HG03159 (cell line): ENCODE data around the gene UQCRQ.

Experiments
- ATAC-seq: cut with Tn5 transposase; IDR thresholded peaks from one replicate; pipeline ENCODE4 v1.9.1; 2021; ENCODE audit warnings: mild to moderate bottlenecking, moderate library complexity; ENCODE audit not compliant: unreplicated experiment

Gene UQCRQ

GRCh38 chr5:132865668-132866341 is 637 bp upstream of the UQCRQ start:
- peak; percentile 16 for ATAC-seq

GRCh38 chr5:132867046-132867451 is 607 bp downstream of the UQCRQ start:
- peak; percentile 27 for ATAC-seq

GRCh38 chr5:132868754-132869153 is 2.3 kb downstream of the UQCRQ start:
- no peak for ATAC-seq

GRCh38 chr5:132870801-132871200 is 4.4 kb downstream of the UQCRQ start:
- no peak for ATAC-seq

DNA sequence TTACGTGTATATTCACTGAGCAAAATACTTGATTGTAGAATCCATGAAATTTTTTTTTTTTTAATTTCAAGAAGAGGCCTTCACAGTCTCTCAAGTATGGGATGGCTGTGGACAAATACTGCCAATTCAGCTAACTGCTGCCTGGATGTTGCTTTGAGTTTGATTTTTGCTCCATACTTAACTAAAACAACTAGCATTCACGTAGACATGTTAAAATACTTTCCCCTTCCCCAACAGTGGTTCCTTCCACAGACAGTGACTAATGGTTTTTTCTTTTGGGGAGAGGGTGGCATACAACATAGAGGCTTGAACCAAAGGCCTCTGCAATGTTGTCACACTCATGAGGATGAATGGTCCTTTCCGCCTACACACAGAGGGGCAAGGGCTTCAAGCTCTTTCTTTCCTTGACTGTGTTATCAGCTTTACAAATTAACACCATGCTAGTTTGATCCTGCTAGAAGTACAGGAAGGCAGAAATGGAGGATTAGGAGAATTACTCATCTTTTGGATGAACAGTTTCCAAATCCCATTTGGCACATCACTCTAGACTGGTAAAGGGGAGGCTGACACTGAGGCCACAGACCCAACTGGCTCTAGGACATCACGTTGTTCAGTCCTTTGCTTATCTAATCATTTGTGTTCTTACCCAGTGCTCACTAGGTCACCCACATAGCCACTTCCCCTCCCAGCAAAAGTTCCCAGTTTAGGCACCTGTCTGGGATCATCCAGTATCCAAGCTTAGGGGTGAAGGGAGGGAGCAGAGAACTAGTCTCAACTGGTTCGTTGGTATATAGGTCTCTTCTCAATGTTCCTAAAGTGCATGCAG is 5.2 kb downstream of the UQCRQ start:
- ATAC-seq = no peak

DNA sequence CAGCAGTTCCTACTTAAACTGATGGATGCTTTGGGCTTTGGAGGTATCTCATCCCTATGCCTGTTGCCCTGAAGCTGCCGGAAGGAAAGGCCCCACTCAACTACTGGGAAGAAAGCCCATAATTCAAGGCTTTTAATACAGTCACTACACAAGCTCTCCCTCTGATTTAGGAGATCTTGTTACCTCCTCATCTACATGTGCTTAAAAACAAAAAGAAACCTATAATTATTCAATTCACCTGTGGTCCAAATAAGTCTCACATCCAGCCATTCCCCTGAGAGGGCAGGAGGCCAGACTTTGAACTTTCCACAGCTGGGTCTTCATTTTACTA is 6.3 kb downstream of the UQCRQ start:
- no peak for ATAC-seq

- no peak for ATAC-seq
Observed at GRCh38 chr5:132873119-132873929, 6.9 kb downstream of the UQCRQ start, which contains the start of gene LEAP2. Gene LEAP2 (plus strand): TSS chr5:132873668. CDS start chr5:132873695, 27 bp downstream.

DNA sequence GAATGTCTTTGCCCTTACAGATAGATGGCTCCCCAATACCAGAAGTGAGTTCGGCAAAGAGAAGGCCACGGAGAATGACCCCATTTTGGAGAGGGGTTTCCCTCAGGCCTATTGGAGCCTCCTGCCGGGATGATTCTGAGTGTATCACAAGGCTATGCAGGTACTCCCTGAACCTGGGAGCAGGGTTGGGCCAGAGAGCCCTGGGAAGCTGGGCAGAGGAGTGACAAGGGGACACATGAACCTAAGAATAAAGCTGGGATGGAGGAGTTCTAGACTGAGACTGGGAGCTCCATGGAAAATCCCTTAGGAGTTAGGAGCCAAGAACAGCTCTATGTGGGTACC is 7.5 kb downstream of the UQCRQ start:
- ATAC-seq = no peak

GRCh38 chr5:132876020-132876759 is 9.7 kb downstream of the UQCRQ start:
- ATAC-seq = no peak

GRCh38 chr5:132877466-132877865 is 11.0 kb downstream of the UQCRQ start:
- ATAC-seq = no peak

DNA sequence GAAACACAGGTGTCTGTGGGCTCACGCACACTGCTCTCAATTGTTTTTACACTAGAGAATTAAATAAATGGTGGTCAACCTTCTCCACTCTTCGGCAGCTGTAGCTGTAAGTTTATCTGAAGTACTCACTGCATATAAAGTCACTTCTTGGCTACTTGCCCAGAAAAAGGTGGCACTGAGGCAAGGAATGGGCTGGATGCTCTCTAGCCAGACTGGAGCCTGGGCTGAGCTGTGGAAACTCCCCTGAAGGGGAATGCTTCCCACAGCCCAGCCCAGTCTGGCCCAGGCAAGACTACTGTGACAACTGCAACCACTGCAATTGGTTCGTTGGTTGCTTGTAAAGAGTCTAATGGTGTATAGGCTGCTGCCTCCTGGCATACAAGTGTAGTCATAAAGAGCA is 11.5 kb downstream of the UQCRQ start:
- ATAC-seq = no peak

- no peak for ATAC-seq
Observed at GRCh38 chr5:132883261-132883834, 16.9 kb downstream of the UQCRQ start.

DNA sequence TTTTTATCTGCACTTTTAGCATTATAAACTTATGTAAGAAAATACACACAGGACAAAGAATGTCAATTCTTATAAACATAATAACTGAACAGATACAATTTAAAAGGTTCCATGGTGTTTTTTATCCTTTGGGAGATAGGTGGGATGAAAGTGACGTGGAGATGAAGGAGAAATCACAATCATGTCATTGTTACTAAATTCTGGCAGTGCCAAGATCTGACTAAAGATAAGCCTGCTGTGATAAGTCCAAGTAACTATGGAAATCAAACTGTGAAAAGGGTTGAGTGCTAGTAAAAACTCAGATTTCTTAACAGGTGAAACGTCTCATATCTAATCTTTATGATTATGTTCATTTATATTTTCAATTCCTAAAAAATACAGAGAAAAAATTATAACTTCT is 18.1 kb downstream of the UQCRQ start:
- ATAC-seq = no peak

DNA sequence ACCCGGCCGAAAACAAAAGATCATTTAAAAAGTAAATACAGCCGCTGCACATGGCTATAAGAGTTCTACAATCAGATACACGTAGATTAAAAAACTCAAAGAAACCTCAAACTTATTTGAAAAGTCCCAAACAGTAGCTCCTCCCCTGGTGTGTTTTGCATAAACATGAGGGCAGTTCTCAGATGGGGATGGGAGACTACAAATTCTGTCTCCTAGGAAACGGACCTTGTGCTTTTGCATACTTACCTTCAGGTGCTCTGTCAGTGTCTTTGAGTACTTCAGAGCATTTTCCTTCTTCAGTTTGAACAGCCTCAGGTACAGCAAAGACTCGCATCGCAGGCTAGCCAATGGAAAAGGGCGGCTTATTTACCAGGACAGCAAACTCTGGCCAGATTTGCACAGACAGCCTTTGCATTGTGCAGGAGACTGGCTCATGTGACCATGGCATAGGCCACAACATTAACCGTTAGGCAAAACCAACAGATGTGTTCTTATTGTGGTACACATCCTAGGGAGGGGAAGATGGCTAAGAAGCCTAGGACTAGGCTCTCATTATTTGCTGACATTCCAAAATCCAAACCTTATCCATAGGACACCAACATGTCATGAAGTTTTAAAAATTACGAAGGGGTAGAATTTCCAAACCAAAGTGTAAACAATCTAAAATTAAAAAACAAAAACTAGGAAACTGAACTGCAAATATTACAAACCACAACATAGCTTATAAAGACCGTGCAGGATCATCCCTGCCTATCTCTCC is 19.8 kb downstream of the UQCRQ start:
- ATAC-seq = no peak

DNA sequence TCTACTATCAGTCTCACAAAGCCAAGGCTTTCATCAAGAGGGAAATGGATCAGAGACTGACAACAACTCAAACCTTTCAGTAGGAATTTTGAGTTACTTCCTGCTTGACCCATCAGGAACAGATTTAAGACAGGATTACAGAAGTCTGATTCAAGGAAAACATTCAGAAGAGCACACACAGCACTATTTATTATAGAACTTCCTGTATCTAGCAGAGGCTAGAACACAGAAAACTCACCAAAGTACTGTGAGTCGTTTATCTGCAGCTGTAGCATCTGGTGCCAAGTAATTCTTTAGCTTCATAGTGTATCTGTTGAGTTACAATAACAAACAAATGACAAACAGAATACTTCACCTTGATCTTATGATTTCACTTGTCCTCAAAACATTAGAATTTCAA is 20.8 kb downstream of the UQCRQ start:
- no peak for ATAC-seq

- no peak for ATAC-seq
Observed at GRCh38 chr5:132889501-132889900, 23.1 kb downstream of the UQCRQ start.

GRCh38 chr5:132890817-132891216 is 24.4 kb downstream of the UQCRQ start:
- ATAC-seq = no peak

DNA sequence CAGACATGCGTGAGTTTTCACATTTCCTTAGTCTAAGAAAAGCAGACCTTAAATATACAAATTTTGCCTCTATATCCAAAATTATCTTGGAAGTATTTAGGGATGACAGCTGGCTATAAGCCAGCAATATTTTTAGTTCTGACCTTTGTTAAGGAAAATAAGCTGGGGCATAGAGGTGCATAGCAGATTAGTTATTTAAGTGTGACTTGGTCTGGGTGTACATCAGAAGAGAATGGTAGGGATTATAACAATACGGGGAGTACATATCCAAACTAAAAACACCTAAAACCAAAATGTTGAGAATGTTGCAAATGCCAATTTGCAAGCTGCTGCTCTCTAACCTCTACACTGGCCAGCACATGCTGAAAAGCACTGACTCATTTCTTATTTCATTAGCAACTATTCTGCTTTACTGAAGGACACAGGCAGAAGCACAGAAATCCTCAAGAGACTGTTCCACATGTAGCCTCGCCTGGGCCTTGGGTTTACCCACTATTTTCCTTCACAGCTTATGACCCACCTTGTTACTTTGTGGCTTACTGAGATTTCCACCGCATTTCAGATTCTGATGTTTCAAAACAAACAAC is 29.4 kb downstream of the UQCRQ start:
- no peak for ATAC-seq

GRCh38 chr5:132896685-132897084 is 30.2 kb downstream of the UQCRQ start:
- no peak for ATAC-seq

DNA sequence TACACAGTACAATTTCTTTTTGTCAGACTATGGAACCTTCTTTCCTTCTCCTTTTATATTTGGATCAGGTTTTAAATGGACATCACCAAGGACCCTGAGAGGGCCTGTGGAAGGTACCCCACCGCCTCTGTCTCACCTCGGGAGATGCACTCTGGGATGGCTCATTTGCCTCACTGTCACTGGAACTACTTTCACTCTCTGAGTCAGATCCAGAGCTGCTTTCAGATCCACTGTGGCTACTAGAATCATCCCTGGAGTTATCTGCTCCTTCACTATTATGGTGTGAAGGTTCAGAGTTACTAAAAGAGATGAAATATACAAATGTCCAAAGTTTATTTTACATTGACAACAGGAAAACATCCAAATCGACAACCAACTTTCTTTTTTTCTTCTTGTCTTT is 31.7 kb downstream of the UQCRQ start:
- ATAC-seq = no peak
